CD8-positive, alpha-beta memory T cell (primary cell): Measurements from ENCODE around the gene SLC44A4. TPM values are rescaled to one million over a fixed set of nuclear protein-coding genes. Genes with fewer than 3 reads are reported as not detected.
A peak's percentile ranks its signal among the peaks of the same experiment; 100 is the strongest.

Experiments used
- CTCF ChIA-PET: fragments of 350-600 bp; sonication (Branson Sonifier 250); formaldehyde crosslinking; loops from one replicate; lab custom pipeline; 2021; ENCODE audit warnings: antibody characterized with exemption; lab: Charles Lee
- POLR2A ChIA-PET: fragments of 350-600 bp; sonication (Branson Sonifier 250); formaldehyde crosslinking; loops from one replicate; lab custom pipeline; 2021; ENCODE audit warnings: antibody characterized with exemption; lab: Charles Lee
- DNase-seq, 5 donors: peaks; one replicate each; pipeline versions ENCODE4 v3.0.0 to v3.0.0-alpha.2; 2020 to 2022; ENCODE audit warnings: mixed read lengths in 1 of 5
- H3K27ac ChIP-seq: one replicate; pipeline ENCODE4 v1.7.0; 2013; ENCODE audit warnings: low read depth, mild to moderate bottlenecking, low read length, moderate library complexity
- H3K27me3 ChIP-seq: 2 replicates; pipeline ENCODE4 v1.7.0; 2013; ENCODE audit warnings: low read length, mild to moderate bottlenecking; ENCODE audit not compliant: insufficient read depth, poor library complexity, severe bottlenecking
- H3K36me3 ChIP-seq: 2 replicates; pipeline ENCODE4 v1.7.0; 2013; ENCODE audit warnings: mild to moderate bottlenecking, low read length, moderate library complexity; ENCODE audit not compliant: insufficient read depth
- H3K4me1 ChIP-seq: 2 replicates; pipeline ENCODE4 v1.7.0; 2013; ENCODE audit warnings: mild to moderate bottlenecking, low read length, moderate library complexity; ENCODE audit not compliant: insufficient read depth
- H3K4me3 ChIP-seq: 2 replicates; pipeline ENCODE4 v1.7.0; 2013; ENCODE audit warnings: mild to moderate bottlenecking, low read length
- H3K9me3 ChIP-seq: 2 replicates; pipeline ENCODE4 v1.7.0; 2013; ENCODE audit warnings: mild to moderate bottlenecking, low read length
- H3K27ac Mint-ChIP-seq, 8 donors: one replicate each; pipeline ENCODE4 v1.8.0; 2020 to 2021; ENCODE audit warnings: mixed read lengths in 8 of 8, mild to moderate bottlenecking in 6 of 8, inconsistent platforms in 3 of 8, moderate library complexity in 3 of 8
- H3K27me3 Mint-ChIP-seq, 2 donors: one replicate each; pipeline ENCODE4 v1.8.0; 2020 to 2021; ENCODE audit warnings: mixed read lengths in 2 of 2, mild to moderate bottlenecking in 1 of 2, moderate library complexity in 1 of 2
- H3K36me3 Mint-ChIP-seq, 3 donors: one replicate each; pipeline ENCODE4 v1.8.0; 2020 to 2021; ENCODE audit warnings: mixed read lengths in 3 of 3, inconsistent platforms in 1 of 3, mild to moderate bottlenecking in 1 of 3
- H3K4me1 Mint-ChIP-seq, 3 donors: one replicate each; pipeline ENCODE4 v1.8.0; 2020 to 2021; ENCODE audit warnings: mixed read lengths in 3 of 3, inconsistent platforms in 1 of 3, mild to moderate bottlenecking in 1 of 3
- H3K4me3 Mint-ChIP-seq, 7 donors: one replicate each; pipeline ENCODE4 v1.8.0; 2020 to 2021; ENCODE audit warnings: mixed read lengths in 7 of 7, mild to moderate bottlenecking in 6 of 7, moderate library complexity in 4 of 7, inconsistent platforms in 2 of 7
- H3K9me3 Mint-ChIP-seq, 5 donors: one replicate each; pipeline ENCODE4 v1.8.0; 2020 to 2022; ENCODE audit warnings: mixed read lengths in 5 of 5, mild to moderate bottlenecking in 3 of 5, moderate library complexity in 2 of 5, inconsistent platforms in 1 of 5
- polyA plus RNA-seq: library from polyadenylated mRNA; unstranded; fragments of 300-500 nt; fragmentation: Illumina TruSeq; gene quantifications from one replicate; pipeline ENCODE4 v1.2.3, GENCODE V29; 2021
- total RNA-seq, 2 experiments: library from RNA; stranded (reverse); gene quantifications; one replicate each; pipeline ENCODE4 v1.2.3, GENCODE V29; 2021

The SLC44A4 gene
- total and polyA plus RNA-seq, 3 experiments from 2014 or later = not detected

DNA sequence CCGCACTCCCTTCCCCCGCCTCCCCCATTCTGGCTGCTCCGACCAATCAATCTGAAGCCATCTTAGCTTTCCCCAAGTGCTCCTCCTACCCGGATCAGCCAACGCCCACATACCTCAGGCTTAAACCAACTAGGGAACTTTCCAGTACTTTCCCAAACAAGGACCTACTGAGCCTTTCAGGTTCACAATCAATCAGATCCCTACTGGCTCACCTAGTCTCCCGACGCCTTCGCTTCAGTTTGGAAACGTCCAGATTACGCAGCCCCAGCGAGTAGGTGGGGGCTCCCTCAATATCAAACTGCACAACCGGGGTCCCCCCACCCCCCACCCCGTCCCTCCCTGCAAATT lies 64.1 kb downstream of the SLC44A4 start:
- ChIA-PET POLR2A (interaction anchor here (0.6 to 1.9 kb wide), 14 partner anchors 8 to 255 kb away, joined by 3 to 18 read pairs (median 4); partner anchors contain the start of genes HSPA1B, LSM2, NEU1 and VARS1), CTCF (interaction anchor here (0.6 to 3.2 kb wide), 12 partner anchors 8 to 162 kb away, joined by 3 to 13 read pairs (median 4); partner anchors contain the start of genes BAG6, LSM2 and VARS1)
- H3K27me3 ChIP-seq = no peaks in the 10 kb centered on the region
- H3K27ac ChIP-seq = peak overlapping the region; percentile 85
- Mint-ChIP-seq H3K4me1 (peaks cover 38 to 58% (median 51%) of the 10 kb centered on the region in 3 donors), H3K4me3 (peak overlapping the region; percentile 93 to 99 (median 96)), H3K36me3 (peaks cover 8 to 36% (median 9%) of the 10 kb centered on the region in 3 donors), H3K27me3 (no peaks in the 10 kb centered on the region), H3K9me3 (no peaks in the 10 kb centered on the region), H3K27ac (peak overlapping the region; percentile 89 to 97 (median 94))
- peak; percentile 54 to 79 (median 69) for DNase-seq
- peak overlapping the region; percentile 70 for H3K4me3 ChIP-seq
- H3K4me1 ChIP-seq = peaks cover 30% of the 10 kb centered on the region
- H3K36me3 ChIP-seq = peaks cover 8% of the 10 kb centered on the region
- H3K9me3 ChIP-seq = no peaks in the 10 kb centered on the region

GRCh38 chr6:31813465-31813849 lies 65.3 kb downstream of the SLC44A4 start:
- no peak for DNase-seq
- no peaks in the 10 kb centered on the region for H3K9me3 Mint-ChIP-seq
- H3K4me3 Mint-ChIP-seq = peak overlapping the region; percentile 87 to 99 (median 94)
- peak overlapping the region; percentile 88 for H3K27ac ChIP-seq
- ChIA-PET POLR2A (interaction anchor here (0.6 to 1.1 kb wide), 6 partner anchors 18 to 162 kb away, joined by 3 to 4 read pairs (median 3); partner anchors contain the start of gene VARS1), CTCF (interaction anchor here (1.0 to 3.2 kb wide), 5 partner anchors 12 to 84 kb away, joined by 3 to 13 read pairs (median 4); partner anchors contain the start of genes HSPA1B and VARS1)
- H3K9me3 ChIP-seq = no peaks in the 10 kb centered on the region
- H3K27me3 ChIP-seq = no peaks in the 10 kb centered on the region
- peaks cover 8% of the 10 kb centered on the region for H3K36me3 ChIP-seq
- H3K27ac Mint-ChIP-seq = peak overlapping the region in 4 of 8 donors; percentile 50 to 96 (median 70)
- H3K27me3 Mint-ChIP-seq = no peaks in the 10 kb centered on the region
- H3K4me3 ChIP-seq = peak overlapping the region; percentile 37
- H3K36me3 Mint-ChIP-seq = peaks cover 9 to 42% (median 11%) of the 10 kb centered on the region in 3 donors
- H3K4me1 Mint-ChIP-seq = peaks cover 36 to 52% (median 51%) of the 10 kb centered on the region in 3 donors
- peaks cover 23% of the 10 kb centered on the region for H3K4me1 ChIP-seq

Other genes starting within 250 kb of the SLC44A4 start
Only the 30 nearest of the 35 such genes appear.
- 10 to 100 TPM; 46.2 to 46.4 TPM for gene GPANK1, start 214.0 kb downstream of the SLC44A4 start, total RNA-seq
- 19.6 TPM for gene GPANK1, start 214.0 kb downstream of the SLC44A4 start, polyA plus RNA-seq
- gene CSNK2B, start 212.9 kb downstream of the SLC44A4 start, total RNA-seq = 100 to 1,000 TPM; 323 to 334 TPM
- gene CSNK2B, start 212.9 kb downstream of the SLC44A4 start, polyA plus RNA-seq = 265 TPM
- 10 to 100 TPM; 19.1 to 21.2 TPM for gene LY6G5B, start 209.0 kb downstream of the SLC44A4 start, total RNA-seq
- 0.64 TPM for gene LY6G5B, start 209.0 kb downstream of the SLC44A4 start, polyA plus RNA-seq
- 1 to 10 TPM; 3.5 to 4.5 TPM for gene LY6G5C, start 197.9 kb downstream of the SLC44A4 start, total RNA-seq
- 10.3 TPM for gene LY6G5C, start 197.9 kb downstream of the SLC44A4 start, polyA plus RNA-seq
- gene ABHD16A, start 175.7 kb downstream of the SLC44A4 start, total RNA-seq = 10 to 100 TPM; 37.0 to 41.0 TPM
- 45.5 TPM for gene ABHD16A, start 175.7 kb downstream of the SLC44A4 start, polyA plus RNA-seq
- gene LY6G6F, start 172.1 kb downstream of the SLC44A4 start, total RNA-seq = not detected
- not detected for gene LY6G6F, start 172.1 kb downstream of the SLC44A4 start, polyA plus RNA-seq
- gene LY6G6D, start 163.6 kb downstream of the SLC44A4 start, total RNA-seq = not detected
- gene LY6G6D, start 163.6 kb downstream of the SLC44A4 start, polyA plus RNA-seq = not detected
- not detected for gene LY6G6C, start 157.3 kb downstream of the SLC44A4 start, total RNA-seq
- gene LY6G6C, start 157.3 kb downstream of the SLC44A4 start, polyA plus RNA-seq = not detected
- gene MPIG6B, start 155.6 kb downstream of the SLC44A4 start, total RNA-seq = not detected
- 0.08 TPM for gene MPIG6B, start 155.6 kb downstream of the SLC44A4 start, polyA plus RNA-seq
- gene DDAH2, start 149.7 kb downstream of the SLC44A4 start, total RNA-seq = 1 to 10 TPM; 4.1 to 4.9 TPM
- gene DDAH2, start 149.7 kb downstream of the SLC44A4 start, polyA plus RNA-seq = 26.3 TPM
- gene CLIC1, start 142.5 kb downstream of the SLC44A4 start, total RNA-seq = 100 to 1,000 TPM; 377 TPM
- 657 TPM for gene CLIC1, start 142.5 kb downstream of the SLC44A4 start, polyA plus RNA-seq
- 10 to 100 TPM; 36.4 to 39.8 TPM for gene MSH5, start 139.0 kb downstream of the SLC44A4 start, total RNA-seq
- gene MSH5, start 139.0 kb downstream of the SLC44A4 start, polyA plus RNA-seq = 2.0 TPM
- 1 to 10 TPM; 6.1 to 7.0 TPM for gene SAPCD1, start 116.3 kb downstream of the SLC44A4 start, total RNA-seq
- gene SAPCD1, start 116.3 kb downstream of the SLC44A4 start, polyA plus RNA-seq = not detected
- 1 to 10 TPM; 1.4 to 1.7 TPM for gene VWA7, start 101.7 kb downstream of the SLC44A4 start, total RNA-seq
- 2.5 TPM for gene VWA7, start 101.7 kb downstream of the SLC44A4 start, polyA plus RNA-seq
- 100 to 1,000 TPM; 179 to 180 TPM for gene VARS1, start 83.2 kb downstream of the SLC44A4 start, total RNA-seq
- gene VARS1, start 83.2 kb downstream of the SLC44A4 start, polyA plus RNA-seq = 47.5 TPM
- gene LSM2, start 72.0 kb downstream of the SLC44A4 start, total RNA-seq = 100 to 1,000 TPM; 160 to 172 TPM
- 80.8 TPM for gene LSM2, start 72.0 kb downstream of the SLC44A4 start, polyA plus RNA-seq
- gene HSPA1L, start 63.7 kb downstream of the SLC44A4 start, total RNA-seq = 1 to 10 TPM; 3.5 to 3.8 TPM
- gene HSPA1L, start 63.7 kb downstream of the SLC44A4 start, polyA plus RNA-seq = 3.0 TPM
- gene HSPA1A, start 63.5 kb downstream of the SLC44A4 start, total RNA-seq = 10 to 100 TPM; 64.8 to 70.1 TPM
- 34.1 TPM for gene HSPA1A, start 63.5 kb downstream of the SLC44A4 start, polyA plus RNA-seq
- gene HSPA1B, start 51.3 kb downstream of the SLC44A4 start, total RNA-seq = 10 to 100 TPM; 80.9 to 81.4 TPM
- gene HSPA1B, start 51.3 kb downstream of the SLC44A4 start, polyA plus RNA-seq = 5.0 TPM
- 10 to 100 TPM; 19.0 to 19.4 TPM for gene NEU1, start 16.2 kb downstream of the SLC44A4 start, total RNA-seq
- gene NEU1, start 16.2 kb downstream of the SLC44A4 start, polyA plus RNA-seq = 25.0 TPM
- 10 to 100 TPM; 71.6 to 72.4 TPM for gene EHMT2, start 18.7 kb upstream of the SLC44A4 start, total RNA-seq
- gene EHMT2, start 18.7 kb upstream of the SLC44A4 start, polyA plus RNA-seq = 51.6 TPM
- gene ZBTB12, start 23.1 kb upstream of the SLC44A4 start, total RNA-seq = 1 to 10 TPM; 3.5 to 4.3 TPM
- not detected for gene ZBTB12, start 23.1 kb upstream of the SLC44A4 start, polyA plus RNA-seq
- gene C2, start 48.7 kb upstream of the SLC44A4 start, total RNA-seq = under 1 TPM; 0.70 to 0.73 TPM
- not detected for gene C2, start 48.7 kb upstream of the SLC44A4 start, polyA plus RNA-seq
- gene CFB, start 67.1 kb upstream of the SLC44A4 start, total RNA-seq = under 1 TPM; 0.31 to 0.40 TPM
- gene CFB, start 67.1 kb upstream of the SLC44A4 start, polyA plus RNA-seq = 0.83 TPM
- 10 to 100 TPM; 86.1 to 90.6 TPM for gene NELFE, start 80.0 kb upstream of the SLC44A4 start, total RNA-seq
- gene NELFE, start 80.0 kb upstream of the SLC44A4 start, polyA plus RNA-seq = 79.6 TPM
- gene SKIC2, start 80.2 kb upstream of the SLC44A4 start, total RNA-seq = 100 to 1,000 TPM; 110 to 114 TPM
- 21.1 TPM for gene SKIC2, start 80.2 kb upstream of the SLC44A4 start, polyA plus RNA-seq
- gene DXO, start 93.1 kb upstream of the SLC44A4 start, total RNA-seq = 10 to 100 TPM; 13.8 to 15.8 TPM
- gene DXO, start 93.1 kb upstream of the SLC44A4 start, polyA plus RNA-seq = 16.8 TPM
- gene C4A, start 103.1 kb upstream of the SLC44A4 start, total RNA-seq = 1 to 10 TPM; 3.3 to 3.4 TPM
- gene C4A, start 103.1 kb upstream of the SLC44A4 start, polyA plus RNA-seq = 0.40 TPM
- 1 to 10 TPM; 2.2 to 3.7 TPM for gene C4B, start 135.8 kb upstream of the SLC44A4 start, total RNA-seq
- gene C4B, start 135.8 kb upstream of the SLC44A4 start, polyA plus RNA-seq = 0.70 TPM
- under 1 TPM; 0.37 to 0.40 TPM for gene CYP21A2, start 159.4 kb upstream of the SLC44A4 start, total RNA-seq
- gene CYP21A2, start 159.4 kb upstream of the SLC44A4 start, polyA plus RNA-seq = not detected